Islet precursor cell (in vitro differentiated cells): ENCODE measurements around the gene APPBP2.
A peak's percentile ranks its signal among the peaks of the same experiment; 100 is the strongest.
"Not testable (repeated sequence)": the region's sequence is repeated elsewhere in the genome, so short reads cannot be mapped to it uniquely, and the experiment has no call there.

Source experiments
- DNase-seq: peaks from one replicate; pipeline ENCODE4 v3.0.0-alpha.2; 2018

Gene APPBP2

DNA sequence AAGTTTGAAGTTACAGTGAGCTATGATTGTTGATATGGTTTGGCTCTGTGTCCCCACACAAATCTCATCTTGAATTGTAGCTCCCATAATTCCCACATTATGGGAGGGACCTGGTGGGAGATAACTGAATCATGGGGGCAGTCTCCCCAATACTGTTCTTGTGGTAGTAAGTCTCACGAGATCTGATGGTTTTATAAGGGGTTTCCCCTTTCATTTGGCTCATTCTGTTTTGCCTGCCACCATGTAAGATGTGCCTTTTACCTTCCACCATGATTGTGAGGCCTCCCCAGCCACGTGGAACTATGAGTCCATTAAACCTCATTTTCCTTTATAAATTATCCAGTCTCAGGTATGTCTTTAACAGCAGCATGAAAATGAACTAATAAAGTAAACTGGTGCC is 35.4 kb downstream of the APPBP2 start:
- not testable (repeated sequence) for DNase-seq

DNA sequence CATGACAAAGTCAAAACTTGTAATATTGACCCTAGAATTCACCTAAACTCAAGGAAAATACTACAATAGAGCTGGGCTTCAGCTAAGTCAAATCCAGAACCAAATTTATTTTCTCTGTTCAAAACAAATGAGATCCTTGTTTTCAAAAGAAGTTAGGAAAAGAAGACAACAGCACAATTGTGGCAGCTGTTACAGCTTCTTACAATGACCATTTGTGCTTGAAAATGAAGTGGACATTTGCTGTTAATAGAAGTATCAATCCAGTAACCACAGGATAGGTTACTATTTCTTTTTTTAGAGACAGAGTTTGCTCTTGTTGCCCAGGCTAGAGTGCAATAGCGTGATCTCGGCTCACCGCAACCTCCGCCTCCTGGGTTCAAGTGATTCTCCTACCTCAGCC is 44.4 kb downstream of the APPBP2 start:
- no peak for DNase-seq

DNA sequence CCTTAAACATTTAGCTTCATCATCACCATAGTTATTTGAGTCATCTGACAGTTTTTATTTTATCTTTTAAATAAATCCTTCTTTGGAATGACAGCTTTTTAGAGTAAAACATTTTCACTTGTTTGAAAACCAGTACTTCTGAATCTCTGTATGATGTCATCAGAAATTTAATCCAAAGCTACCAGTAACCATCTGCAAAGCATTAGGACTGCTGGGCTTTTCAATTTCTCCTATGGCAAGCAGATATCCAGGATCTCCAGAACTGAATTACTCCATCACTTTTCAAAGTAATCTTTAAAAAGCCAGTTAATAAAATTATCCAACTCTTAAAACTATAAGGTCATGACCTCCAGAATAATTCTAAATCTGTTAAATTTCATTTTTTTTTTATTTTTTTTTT is 52.3 kb downstream of the APPBP2 start:
- DNase-seq, result no peak

DNA sequence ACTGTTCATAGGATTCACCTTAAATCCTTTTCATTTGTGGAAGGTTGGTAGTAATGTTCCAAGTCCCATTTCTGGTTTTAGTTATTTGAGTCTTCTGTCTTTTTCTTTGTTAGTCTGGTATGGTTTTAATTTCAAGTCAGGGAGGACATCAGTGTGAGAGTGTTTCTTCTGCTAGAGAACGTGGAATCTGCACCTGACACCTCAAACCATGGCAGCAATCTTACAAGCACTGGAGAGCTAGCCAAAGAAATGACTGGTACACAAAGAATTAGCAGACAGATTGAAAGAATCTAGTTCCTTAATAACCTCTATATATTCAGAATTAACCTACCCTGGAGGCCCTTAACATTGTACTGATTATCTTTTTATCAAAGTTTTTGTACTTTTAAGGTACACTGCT is 53.6 kb downstream of the APPBP2 start:
- no peak for DNase-seq

DNA sequence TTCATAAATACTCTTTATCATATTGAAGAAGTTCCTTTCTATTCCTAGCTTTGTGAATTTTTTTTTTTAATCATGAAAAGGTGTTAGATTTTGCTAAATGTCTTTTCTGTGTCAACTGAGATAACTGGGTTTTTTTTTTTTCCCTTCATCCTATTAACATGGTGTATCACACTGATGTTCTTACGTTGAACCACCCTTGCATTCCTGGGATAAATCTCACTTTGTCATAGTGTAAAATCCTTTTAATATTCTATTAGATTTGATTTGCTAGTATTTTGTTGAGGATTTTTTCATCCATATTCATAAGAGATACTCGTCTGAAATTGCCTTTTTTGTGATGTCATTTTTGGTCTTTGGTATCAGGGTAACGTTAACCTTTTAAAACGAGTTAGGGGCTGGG is 54.6 kb downstream of the APPBP2 start:
- no peak for DNase-seq

DNA sequence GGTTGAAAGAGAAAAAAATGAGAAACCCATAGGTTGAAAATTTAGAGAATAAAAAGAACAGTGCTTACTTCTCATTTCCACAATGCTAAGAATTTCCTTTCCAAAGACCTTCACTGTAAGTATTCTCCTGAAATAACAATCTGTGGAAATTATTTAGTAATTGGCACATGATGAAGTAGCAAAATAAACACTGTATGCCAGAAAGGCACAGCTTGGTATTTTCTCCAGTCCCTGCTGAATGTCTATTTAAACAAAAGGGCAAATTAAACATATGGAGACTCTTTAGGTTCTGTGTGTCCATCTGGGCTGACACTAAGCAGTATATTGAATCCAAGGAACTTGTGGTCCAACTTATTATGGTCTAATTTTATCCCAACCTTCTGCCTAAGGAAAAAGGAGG is 57.7 kb downstream of the APPBP2 start:
- no peak for DNase-seq

DNA sequence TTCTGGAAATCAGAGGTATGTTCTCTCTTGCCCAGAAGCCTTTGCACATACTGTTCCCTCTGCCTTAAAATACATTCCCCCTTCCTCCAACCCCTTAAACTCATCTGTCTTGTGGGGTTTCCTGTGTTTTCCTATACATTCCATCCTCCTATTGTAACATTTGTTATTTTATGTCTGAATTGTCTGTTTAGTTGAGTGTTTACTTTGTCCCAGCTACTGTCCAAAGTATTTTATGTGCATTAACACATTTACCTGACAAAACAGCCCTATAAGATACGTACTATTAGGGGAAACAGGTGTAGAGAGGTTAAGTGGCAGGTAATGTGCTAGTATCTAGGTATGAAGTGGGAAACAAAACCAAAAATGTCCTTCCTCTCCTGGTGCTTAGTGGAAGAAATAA is 61.7 kb downstream of the APPBP2 start:
- DNase-seq, result no peak

DNA sequence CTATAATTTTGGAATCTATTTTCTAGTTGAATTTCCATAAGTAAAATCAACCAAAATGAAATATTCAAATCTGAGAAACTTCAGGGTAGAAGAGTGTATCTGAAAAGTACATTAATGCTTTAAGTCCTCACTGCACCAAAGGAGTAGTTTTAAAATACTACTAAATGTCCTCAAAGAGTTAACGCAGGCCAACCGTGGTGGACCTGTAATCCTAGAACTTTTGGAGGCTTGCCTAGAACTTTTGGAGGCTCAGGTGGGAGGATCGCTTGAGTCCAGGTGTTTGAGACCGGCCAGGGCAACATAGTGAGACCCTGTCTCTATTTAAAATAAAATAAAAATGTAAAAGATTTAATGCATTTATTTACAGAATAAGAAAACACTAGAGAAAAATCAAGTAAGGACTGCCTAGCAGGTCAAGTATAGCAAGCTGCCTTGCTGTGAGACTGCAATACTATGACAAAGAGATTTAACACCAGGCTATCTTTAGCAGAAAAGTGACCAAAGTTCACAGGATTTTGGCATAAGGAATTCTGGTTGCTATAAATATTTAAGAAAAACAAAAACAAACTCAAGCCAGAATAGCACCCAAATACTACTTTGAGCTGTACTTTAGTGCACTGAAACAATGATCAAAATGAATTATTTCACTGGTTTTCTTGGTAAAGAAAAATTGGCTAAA is 62.7 kb downstream of the APPBP2 start:
- no peak for DNase-seq

DNA sequence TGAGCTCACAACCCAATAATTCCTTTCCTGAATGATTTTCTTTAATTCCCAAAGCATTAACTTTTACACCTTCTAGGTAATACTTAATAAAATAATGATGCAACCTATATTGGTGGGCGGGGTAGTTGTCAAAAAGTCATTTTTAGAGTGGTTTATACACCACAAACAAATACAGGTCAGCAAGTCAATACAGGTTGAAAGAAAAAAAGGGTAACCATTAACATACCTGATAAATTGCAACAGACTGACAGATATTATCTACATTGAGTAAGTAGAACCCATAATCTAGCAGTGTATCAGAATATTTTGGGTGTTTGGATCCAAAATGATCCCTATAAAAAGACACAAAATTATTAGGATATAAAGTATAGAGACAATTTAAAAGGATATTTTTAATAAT is 64.5 kb downstream of the APPBP2 start:
- DNase-seq, result no peak

DNA sequence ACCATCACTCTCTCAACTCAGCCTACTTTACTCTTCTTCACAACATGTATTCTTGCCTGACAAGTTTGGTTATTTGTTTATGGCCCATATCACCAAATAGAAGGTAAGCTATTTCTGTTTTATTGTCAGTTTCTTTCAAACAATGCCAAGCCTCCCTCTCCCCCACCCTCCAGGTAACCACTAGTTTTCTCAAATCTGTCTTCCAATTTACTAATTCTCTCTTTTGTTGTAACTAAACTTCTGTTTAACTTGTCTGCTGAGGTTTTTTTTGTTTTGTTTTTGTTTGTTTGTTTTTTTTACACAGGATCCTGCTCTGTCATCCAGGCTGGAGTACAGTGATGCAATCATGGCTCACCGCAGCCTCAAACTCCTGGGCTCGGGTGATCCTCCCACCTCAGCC is 68.9 kb downstream of the APPBP2 start:
- no peak for DNase-seq

DNA sequence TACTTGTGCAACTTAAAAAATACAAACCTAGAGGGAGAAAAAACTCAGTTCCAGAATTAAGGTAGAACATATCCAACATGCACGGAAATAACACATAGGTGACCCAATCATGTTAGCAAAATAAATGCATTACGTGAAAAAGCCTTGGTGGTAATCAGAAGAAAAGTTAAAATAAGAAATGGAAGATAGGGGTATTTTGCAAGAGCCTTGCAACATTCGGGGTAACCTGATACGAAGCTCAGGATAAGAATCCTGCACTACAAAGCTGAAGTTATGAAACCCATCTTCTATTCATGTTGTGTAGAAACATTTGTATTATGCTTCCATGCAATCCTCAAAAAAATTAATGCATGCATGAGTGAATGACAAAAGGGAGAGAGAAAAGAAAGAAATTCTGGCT is 70.7 kb downstream of the APPBP2 start:
- DNase-seq, result no peak

DNA sequence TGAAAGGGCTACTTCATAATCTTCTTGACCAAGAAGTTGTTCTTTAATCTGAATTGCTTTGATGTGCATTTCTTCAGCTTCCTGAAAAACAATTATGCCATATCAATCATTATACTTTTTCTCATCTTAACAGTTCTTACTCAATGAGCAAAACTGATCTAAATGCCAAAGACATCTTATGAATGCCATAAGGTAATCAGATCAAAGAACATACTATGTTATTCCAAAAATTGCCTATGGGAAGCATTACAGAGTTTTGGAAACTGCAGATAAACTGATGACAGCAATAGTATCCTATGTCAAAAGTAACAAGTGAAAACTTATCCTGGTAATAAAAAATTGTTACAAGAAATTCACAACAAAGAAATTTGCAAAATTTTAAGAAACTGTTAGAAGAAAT is 74.1 kb downstream of the APPBP2 start:
- DNase-seq, result no peak

DNA sequence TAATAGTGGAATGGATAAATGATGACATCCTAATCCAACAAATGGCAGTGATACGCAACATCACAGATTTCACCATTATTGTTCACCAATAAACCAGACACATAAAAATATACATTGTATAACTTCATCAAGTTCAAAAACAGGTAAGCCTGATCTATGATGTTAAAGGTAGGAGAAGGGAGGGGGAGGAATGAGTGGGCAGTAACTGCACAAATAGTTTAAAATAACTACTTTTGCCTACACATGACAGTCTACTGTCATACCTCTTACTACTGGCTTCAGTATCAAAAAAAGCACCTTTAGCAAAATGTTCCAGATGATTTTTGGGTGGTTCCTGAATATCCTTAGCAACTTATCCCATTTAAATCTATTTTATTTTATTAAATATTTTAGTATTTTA is 75.0 kb downstream of the APPBP2 start:
- DNase-seq, result no peak

DNA sequence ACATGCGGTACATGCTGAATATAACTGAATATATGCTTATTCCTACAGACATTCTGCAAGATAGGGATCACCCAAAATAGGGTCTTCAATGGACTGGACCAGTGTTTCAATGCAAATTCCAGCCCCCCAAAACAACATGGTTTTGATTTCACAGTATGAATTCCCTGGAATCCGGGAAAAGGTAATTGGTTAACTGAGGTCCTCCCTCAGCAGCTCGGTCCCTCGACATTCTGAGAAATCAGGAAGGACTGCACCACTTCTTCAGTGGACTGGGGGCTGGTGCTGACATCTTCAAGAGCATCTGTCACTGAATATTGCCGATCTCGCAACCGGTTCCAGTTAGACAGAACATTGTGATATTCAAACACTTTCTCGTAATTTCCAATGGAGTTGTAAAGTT is 78.7 kb downstream of the APPBP2 start:
- DNase-seq, result no peak

DNA sequence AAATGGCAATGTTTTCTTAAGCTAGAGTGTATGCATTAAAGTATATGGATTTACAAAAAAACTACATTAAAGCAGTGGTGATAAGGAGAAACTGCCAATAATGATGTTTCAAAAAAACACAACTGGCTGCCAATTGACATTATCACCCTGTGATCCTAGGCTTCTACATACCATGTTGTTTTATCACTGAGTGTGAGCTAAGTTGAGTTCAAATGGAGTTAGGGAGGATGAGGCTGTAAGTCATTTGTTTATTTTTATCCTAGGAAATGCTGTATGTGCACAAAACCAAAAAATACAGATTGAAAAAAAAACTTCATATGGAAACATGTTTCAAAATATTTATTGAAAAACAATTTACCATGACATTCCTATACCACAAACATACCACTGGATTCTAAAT is 80.9 kb downstream of the APPBP2 start:
- no peak for DNase-seq

DNA sequence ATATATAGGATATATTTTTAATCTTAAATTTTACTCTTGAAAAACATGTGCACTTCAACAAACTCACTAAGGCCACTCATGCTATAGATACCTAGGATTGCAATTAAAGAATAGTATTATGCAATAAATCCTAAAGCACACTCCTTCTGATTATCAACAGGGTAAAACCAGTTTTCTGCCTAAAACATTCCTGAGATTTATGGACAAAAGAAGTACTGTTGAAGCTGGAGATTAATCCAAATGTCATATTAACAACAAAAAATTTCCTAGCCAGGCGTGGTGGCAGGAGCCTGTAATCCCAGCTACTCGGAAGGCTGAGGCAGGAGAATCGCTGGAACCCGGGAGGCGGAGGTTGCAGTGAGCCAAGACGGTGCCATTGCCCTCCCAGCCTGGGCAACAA is 82.3 kb downstream of the APPBP2 start:
- DNase-seq, result no peak

DNA sequence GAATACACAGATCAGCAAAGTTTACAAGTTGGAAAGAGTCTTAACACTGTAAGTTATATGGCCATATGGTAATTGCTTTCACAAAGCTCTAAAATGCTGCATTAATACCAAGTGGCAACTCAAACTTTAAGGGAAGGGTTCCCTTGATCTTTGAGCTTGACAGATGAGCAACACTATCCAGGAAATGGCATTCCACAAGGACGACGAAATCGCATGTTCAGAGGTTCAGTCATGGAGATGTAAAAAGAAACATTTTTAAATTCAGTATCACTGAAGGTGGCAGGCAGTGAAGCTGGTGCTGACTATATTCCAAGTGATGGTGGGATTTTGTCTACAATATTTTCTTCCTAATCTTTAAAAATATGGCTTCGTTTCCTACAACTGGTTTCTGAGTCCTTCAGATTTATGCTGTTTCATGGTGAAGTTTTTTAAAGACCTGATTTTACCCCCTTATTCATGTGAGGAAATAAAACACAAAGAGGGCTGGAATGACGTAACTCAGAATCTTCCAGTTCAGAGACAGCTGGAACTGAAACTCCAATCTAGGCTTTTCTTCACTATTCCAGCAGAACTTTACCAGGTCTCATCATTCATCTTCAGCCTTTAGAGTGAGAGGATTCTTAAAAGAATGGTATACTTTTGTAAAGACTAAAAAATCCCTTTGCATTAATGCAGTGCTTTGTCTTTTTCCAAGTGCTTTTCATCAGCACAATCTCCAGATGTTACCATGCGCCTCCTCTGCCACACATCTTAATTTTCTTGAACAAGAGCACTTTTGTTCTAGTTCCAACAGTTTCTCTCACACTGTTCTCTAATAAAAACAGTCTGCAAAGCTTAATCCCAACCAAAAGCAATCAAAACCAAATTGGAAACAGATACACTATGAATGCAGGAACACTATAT is 83.5 kb downstream of the APPBP2 start:
- peak; percentile 78 for DNase-seq

DNA sequence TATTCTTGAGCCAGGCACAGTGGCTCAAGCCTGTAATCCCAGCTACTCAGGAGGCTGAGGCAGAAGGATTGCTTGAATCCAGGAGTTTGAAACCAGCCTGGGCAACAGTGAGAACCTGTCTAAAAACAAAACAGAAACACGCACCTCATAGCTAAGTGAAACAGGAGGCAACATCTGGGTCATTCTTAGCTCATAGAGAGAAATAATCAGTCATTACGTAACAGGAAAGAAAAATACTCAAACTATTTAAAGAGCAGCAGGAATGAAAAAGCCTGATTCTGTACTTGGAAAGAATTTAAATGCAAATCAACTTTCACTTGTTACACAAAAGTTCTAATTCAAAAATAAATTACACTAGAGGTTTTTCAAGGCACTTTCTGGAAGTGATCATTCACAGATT is 86.5 kb downstream of the APPBP2 start:
- no peak for DNase-seq

DNA sequence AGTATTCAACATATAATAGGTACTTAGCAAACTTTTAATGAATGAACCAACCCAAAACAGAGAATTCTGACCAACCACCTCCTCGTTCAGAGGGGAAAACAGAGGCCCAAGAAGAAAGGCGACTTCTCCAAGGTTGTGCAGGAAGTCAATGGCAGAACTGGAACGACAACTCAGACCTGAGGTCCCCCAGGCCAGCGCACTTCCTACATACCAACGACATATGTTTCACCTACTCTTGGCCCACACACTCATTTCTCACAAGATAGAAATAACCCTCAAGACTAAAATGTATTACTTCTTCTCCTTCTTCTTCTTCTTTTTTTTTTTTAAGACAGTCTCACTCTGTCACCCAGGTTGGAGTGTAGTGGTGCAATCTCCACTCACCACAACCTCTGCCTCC is 89.4 kb downstream of the APPBP2 start:
- DNase-seq, result no peak

DNA sequence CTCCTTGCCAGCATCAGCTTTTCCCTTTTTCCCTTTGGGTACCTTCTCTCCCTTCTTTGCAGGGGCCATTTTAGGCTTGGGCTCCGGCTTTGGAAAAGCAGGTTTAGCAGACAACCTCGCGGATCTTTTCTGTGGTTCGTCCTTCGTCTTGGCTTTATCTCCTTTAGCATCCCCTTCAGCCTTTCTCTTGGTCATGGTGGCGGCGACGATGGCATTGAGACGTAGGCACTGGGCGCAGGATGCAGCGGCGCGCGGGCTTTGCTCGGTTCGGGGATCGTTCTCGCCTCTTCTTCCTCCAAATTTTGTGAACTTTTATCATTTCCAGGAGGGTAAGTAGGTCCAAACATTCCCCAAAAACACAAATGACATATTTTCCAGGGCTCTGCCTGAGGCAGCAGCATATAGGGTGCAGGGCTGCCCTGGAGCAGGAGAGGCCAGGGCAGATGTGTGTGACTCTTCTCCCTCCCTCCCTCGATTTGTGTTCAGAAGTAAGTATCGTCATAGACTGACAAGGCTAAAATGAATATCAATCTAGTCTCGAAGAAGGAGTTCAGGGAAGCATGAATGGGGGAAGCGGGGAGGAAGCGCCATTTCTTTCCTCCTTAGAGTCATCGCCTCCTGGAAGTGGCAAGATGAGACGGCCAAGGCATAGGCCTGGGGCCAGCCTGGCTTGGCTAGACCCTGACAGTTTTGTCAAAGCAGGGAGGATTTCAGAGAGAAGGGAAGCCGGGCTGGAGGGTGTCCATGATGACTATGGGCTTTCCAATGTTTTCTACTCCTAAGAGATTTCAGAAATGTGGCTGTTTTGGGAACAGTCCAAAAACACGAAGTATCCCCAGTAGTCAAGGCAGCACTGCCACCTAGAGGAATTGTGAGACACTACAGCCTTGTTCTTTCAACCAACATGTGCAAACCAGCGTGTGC is 90.5 kb downstream of the APPBP2 start:
- peak; percentile 87 for DNase-seq

DNA sequence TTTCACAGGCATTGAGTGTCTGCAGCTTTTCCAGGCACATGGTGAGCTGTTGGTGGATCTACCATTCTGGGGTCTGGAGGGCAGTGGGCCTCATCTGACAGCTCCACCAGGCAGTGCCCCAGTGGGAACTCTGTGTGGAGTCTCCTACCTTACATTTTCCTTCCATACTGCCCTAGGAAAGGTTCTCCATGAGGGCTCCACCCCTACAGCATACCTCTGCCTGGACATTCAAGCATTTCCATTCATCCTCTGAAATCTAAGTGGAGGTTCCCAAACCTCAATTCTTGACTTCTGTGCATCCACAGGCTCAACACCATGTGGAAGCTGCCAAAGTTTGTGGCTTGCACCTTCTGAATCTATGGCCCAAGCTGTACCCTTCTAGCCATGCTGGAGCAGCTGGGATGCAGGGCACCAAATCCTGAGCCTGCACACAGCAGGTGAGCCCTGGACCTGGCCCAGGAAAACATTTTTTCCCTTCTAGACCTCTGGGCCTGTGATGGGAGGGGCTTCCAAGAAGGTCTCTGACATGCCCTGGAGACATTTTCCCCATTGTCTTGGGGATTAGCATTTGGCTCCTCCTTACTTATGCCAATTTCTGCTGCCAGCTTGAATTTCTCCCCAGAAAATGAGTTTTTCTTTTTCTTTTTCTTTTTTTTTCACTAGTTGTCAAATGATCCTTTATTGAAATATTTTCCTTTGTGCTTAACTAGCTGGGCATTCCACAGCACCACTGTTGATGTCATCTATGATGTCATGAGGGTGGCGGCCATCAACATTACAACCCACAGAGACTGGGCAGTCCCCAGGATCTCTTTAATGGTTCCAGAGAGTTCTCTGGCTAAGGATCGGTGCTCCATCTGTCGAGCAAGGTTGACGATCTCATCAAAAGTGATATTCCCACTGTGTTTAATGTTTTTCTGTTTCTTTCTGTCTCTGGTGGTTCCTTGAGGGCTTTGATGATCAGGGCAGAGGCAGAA is 92.7 kb downstream of the APPBP2 start:
- DNase-seq, result not testable (repeated sequence)

DNA sequence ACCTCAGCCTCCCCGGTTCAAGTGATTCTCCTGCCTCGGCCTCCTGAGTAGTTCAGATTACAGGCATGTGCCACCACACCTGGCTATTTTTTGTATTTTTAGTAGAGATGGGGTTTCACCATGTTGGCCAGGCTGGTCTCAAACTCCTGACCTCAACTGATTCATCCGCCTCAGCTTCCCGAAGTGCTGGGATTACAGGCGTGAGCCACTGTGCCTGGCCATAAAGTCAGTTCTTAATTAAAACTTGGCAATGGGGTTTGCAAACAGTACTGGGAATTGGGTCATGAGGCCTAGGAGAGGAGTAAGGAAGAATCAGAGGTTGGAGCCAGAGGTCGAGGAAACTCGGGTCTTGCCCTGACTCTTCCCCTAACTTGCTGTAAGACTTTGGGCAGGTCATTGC is 95.5 kb downstream of the APPBP2 start:
- not testable (repeated sequence) for DNase-seq
